ENCODE measurements around the gene C1orf105.

- no peak for TF ChIP-seq CTCF (optimal IDR thresholded peaks at IDR 0.05 in 1 of 3, IDR thresholded peaks at IDR 0.05 in 1 of 3, conservative IDR thresholded peaks at IDR 0.05 in 1 of 3; ENCODE audit: extremely low read depth in 1 of 3, insufficient read depth in 2 of 3, low read length in 3 of 3)
- TF ChIP-seq EZH2 (IDR thresholded peaks at IDR 0.05; ENCODE audit: low read length), result no peak
Measured at GRCh38 chr1:172431721-172432192, 11.3 kb downstream of the C1orf105 start.

Measured in keratinocyte (primary cell).